ENCODE data around the gene SEMA3E.
A peak's percentile ranks its signal among the peaks of the same experiment; 100 is the strongest.

The SEMA3E gene

DNA sequence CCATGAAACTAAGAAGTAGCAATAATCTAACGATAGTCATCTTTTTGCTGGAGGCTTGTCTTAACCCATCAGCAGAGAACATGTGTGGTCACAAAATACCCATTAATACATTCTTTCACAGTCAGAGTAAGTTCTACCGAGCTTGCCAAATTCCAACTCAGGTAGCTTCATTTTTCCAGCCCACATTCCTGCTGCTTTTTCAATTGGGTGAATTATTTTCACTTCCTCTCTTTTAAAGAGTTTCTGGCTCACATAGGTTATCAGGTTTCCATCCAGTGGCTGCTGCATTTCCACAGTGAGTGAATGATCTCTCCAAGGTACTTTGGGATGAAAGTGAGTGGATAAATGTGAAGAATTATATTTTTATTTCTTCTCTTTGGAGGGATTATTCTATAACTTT, 233.1 kb downstream of the SEMA3E start:
- intact Hi-C loops (cut with DNase I): loop anchor here (10.0 kb wide), 1 partner anchor 239 kb away; no protein-coding TSS in a partner anchor
- no peak for DNase-seq

GRCh38 chr7:83414947-83415346, 234.0 kb downstream of the SEMA3E start:
- intact Hi-C loops (cut with DNase I): loop anchor here (10.0 kb wide), 1 partner anchor 240 kb away; no protein-coding TSS in a partner anchor
- no peak for DNase-seq

- DNase-seq: peak in 3 of 42 donors; percentile 1 to 8 (median 7)
- intact Hi-C loops (cut with DNase I): loop anchor here (10.0 kb wide), 1 partner anchor 241 kb away; no protein-coding TSS in a partner anchor
Observed at GRCh38 chr7:83413831-83414230, 235.1 kb downstream of the SEMA3E start.

DNA sequence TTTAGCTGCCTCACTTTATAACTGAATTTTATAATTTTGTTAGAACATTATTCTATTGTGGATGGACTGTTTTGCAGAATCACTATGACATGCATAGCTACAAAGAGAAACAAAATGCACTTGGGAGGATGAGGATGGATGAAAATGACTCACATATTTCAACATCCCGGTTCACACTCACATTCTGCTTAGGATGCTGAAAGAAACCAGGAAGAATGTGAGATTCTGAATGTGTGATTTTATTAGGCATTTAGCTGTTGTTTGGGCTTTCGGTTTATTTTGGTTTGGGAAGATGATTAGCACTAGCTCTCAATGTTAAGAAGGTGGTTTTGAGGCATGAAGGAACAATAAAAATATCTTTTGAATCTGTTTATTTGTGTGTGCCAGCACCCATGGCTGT, 235.5 kb downstream of the SEMA3E start:
- no peak for DNase-seq
- intact Hi-C loops (cut with DNase I): loop anchor here (10.0 kb wide), 1 partner anchor 241 kb away; no protein-coding TSS in a partner anchor

DNA sequence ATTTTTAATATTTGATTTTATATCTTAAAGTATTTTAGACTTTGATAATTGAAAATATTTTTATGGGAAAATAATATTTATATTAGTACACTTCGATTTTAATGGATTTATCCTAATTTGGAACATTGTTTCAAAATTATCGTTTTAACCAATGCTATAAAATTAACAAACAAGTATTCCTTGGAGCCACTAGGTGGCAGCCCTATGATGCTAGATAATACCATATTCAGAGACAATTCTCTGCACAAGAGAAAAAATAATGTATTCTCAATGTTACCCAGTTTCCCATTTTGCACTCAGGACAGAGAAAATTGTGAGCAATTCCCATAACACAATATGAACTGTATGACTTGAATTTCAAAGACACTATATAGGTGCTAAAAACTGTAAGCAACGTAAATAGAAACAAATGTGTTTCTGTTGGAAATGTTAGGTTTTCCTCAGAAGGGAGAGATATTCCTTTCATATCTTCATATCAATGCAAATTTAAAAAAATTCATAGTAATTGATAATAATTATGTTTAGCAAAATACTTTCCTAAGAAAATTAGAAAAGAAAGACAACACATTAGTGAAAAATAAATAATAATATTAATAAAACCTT, 237.8 kb downstream of the SEMA3E start:
- DNase-seq: peak in 25 of 42 donors; percentile 6 to 75 (median 37)
- intact Hi-C loops (cut with DNase I): loop anchor here (10.0 kb wide), 1 partner anchor 244 kb away; no protein-coding TSS in a partner anchor

GRCh38 chr7:83394776-83395175, 254.2 kb downstream of the SEMA3E start:
- no peak for DNase-seq
- intact Hi-C loops (cut with DNase I): no loop called here

GRCh38 chr7:83388436-83388835, 260.5 kb downstream of the SEMA3E start:
- no peak for DNase-seq
- intact Hi-C loops (cut with DNase I): no loop called here

DNA sequence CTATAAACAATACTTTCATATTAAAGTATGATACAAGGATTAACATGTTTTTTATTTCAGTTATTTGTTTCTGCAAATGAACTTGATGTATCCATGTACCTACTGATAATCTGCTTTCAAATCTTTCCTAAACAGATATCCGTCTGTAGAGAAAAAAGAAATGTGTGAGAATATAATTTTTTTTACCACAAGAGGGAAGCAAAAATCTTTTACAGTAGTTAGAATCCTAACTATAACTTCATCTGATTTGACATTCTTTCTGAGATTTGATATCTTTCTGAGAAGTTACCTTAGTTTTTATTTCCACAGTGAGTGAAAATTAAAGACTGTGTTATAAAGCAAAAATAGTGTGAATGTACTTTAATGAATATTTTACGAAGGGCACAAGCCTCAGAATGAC, 282.3 kb downstream of the SEMA3E start:
- intact Hi-C loops (cut with DNase I): no loop called here
- DNase-seq: no peak

GRCh38 chr7:83365746-83366145, 283.2 kb downstream of the SEMA3E start:
- intact Hi-C loops (cut with DNase I): no loop called here
- DNase-seq: no peak

DNA sequence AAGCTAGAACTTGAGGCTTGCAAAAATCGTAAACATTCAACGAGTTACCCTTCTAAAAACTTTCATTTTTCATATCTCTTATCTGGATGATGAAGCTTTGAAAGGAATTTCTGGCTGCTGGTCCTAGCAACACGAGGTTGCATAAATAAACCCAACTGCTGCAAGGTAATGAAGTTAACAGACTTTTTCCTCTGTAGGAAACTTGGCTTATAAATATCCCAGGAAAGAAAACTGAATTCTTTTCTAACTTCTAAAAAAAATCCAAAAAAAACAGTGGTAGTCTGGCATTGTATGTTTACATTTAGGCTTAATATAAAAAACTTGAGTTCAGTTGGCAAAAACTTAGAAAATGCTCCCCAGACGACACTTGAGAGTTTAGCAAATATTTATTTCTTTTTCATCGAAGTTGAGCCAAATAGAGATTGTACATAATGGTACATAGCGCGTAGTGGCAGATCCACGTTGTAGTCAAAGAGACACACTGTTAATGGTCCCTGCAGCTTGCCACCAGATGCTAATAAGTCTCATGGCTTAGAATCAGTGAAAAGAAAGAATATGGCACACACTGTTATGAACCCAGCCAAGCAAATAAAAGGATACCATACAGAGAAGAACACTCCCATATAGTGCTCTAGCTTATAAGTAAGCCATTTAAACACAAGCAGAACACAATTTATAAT, 285.9 kb downstream of the SEMA3E start:
- DNase-seq: no peak
- intact Hi-C loops (cut with DNase I): no loop called here

GRCh38 chr7:83359108-83359507, 289.8 kb downstream of the SEMA3E start:
- DNase-seq: no peak
- intact Hi-C loops (cut with DNase I): no loop called here

DNA sequence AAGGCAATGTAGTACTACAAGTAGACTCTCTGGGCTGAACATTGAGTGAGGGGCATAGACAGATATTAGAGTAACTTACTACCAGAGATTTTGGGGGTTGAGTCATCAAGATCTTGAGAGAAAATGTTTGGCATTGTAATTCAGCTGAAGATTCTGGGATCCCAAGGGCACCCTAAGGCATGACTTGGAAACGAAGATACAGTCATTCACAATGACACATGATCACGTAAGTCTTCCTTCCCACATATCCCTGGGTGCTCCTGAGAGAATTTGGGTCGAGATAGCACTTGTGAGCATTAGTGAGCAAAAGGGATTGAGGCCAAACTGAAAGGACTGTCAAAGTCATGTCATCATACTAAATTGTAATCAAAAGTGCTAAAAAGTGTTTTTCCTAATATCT, 293.8 kb downstream of the SEMA3E start:
- DNase-seq: no peak
- intact Hi-C loops (cut with DNase I): no loop called here

GRCh38 chr7:83347945-83348444, 300.9 kb downstream of the SEMA3E start:
- intact Hi-C loops (cut with DNase I): no loop called here
- peak in 35 of 42 donors; percentile 5 to 73 (median 39) for DNase-seq

GRCh38 chr7:83339907-83340306, 309.0 kb downstream of the SEMA3E start:
- DNase-seq: no peak
- intact Hi-C loops (cut with DNase I): no loop called here

- intact Hi-C loops (cut with DNase I): no loop called here
- DNase-seq: no peak
Observed at GRCh38 chr7:83338277-83338950, 310.5 kb downstream of the SEMA3E start.

- intact Hi-C loops (cut with DNase I): no loop called here
- no peak for DNase-seq
Observed at GRCh38 chr7:83337050-83337449, 311.9 kb downstream of the SEMA3E start.

DNA sequence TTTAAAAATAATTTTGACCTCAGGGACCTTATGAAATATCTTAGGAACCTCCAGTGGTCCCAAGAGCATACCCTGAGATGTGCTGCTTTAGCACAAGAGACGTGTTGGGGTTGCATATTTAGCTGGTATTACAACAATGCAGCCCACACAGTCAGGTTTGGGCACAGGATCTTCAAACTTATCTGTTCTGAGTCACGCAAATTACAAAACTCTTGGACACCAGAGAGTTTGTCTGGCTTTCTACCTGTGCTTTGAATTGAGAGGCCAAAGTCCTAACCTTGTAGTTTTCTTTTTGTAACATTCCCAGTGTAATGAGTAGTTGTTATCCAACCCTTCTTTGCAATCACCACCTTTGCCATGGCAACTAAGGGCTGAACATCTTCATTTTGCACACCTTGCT, 322.7 kb downstream of the SEMA3E start:
- no peak for DNase-seq
- intact Hi-C loops (cut with DNase I): no loop called here

DNA sequence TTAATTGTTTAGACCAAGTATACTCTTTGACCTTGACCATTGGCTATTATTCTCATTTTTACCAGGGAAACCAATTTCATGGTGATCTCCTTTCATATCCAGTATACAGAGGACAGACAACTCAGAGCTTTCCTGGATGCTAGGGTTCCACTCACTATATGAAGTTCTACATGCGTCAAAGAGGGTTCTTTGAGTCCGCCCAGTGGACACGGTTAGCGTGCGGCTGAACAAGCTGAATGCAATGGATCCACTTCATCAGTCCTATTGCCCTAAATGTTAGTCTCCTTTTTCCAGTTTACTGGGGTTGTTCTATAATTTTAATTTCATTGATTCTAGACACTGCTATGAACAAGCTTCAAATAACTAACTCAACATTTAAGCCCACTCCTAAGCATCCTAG, 323.9 kb downstream of the SEMA3E start:
- intact Hi-C loops (cut with DNase I): no loop called here
- no peak for DNase-seq

- no peak for DNase-seq
- intact Hi-C loops (cut with DNase I): no loop called here
Observed at GRCh38 chr7:83324596-83324995, 324.3 kb downstream of the SEMA3E start.

- intact Hi-C loops (cut with DNase I): no loop called here
Observed at GRCh38 chr7:83321011-83321410, 327.9 kb downstream of the SEMA3E start.

More at GRCh38 chr7:83321011-83321410, 327.9 kb downstream of the SEMA3E start:
- DNase-seq: peak in 6 of 42 donors; percentile 10 to 59 (median 23)

All from head of caudate nucleus (tissue), 42 donors.